ENCODE data around the gene CFP. TPM values are rescaled to one million over a fixed set of nuclear protein-coding genes. Genes with fewer than 3 reads are reported as not detected.

The CFP gene
- total and polyA plus RNA-seq, 2 donors (not counting 1 experiment from before 2014, with no cell fraction given): 0.59 to 3.8 TPM

- Histone ChIP-seq H3K4me1 (ENCODE audit: control insufficient read depth in 2 of 2, insufficient read depth in 2 of 2, low read length in 2 of 2) (peaks cover 0 to 5% of the 10 kb centered on the region in 2 donors), H4K20me1 (ENCODE audit: control insufficient read depth, insufficient read depth, low read length, poor library complexity, severe bottlenecking) (no peaks in the 10 kb centered on the region), H3K9ac (ENCODE audit: low read length) (peak overlapping the region; percentile 32), H3K27ac (ENCODE audit: low read length in 2 of 2) (no peak overlapping the region), H2AFZ (ENCODE audit: insufficient read depth, low read depth, low read length, poor library complexity, severe bottlenecking) (peak overlapping the region; percentile 13), H3K27me3 (replicated peaks in 1 of 4; ENCODE audit: control extremely low read depth in 1 of 4, control insufficient read depth in 3 of 4, insufficient read depth in 4 of 4, low read length in 3 of 4) (no peaks in the 10 kb centered on the region), H3K36me3 (replicated peaks in 1 of 2; ENCODE audit: control extremely low read depth in 1 of 2, control insufficient read depth in 1 of 2, extremely low read depth in 1 of 2, insufficient read depth in 2 of 2, low read length in 1 of 2) (peaks cover 3 to 35% of the 10 kb centered on the region in 2 experiments), H3K79me2 (ENCODE audit: control insufficient read depth, insufficient read depth, low read length) (no peaks in the 10 kb centered on the region), H3K4me2 (replicated peaks; ENCODE audit: low read depth, low read length, poor library complexity, severe bottlenecking) (peak overlapping the region; percentile 45), H3K4me3 (ENCODE audit: control extremely low read depth in 1 of 5, extremely low read depth in 1 of 5, insufficient read depth in 1 of 5, low read depth in 2 of 5, low read length in 4 of 5) (peak overlapping the region in 4 of 5 experiments; percentile 18 to 48 (median 37)), H3K9me3 (ENCODE audit: control extremely low read depth in 1 of 3, control insufficient read depth in 2 of 3, insufficient read depth in 1 of 3, low read length in 2 of 3) (no peaks in the 10 kb centered on the region)
- WGBS (ENCODE audit: insufficient coverage): 14% methylated on average over 16 of the region's 31 CpGs
- TF ChIP-seq, protein P1, sequence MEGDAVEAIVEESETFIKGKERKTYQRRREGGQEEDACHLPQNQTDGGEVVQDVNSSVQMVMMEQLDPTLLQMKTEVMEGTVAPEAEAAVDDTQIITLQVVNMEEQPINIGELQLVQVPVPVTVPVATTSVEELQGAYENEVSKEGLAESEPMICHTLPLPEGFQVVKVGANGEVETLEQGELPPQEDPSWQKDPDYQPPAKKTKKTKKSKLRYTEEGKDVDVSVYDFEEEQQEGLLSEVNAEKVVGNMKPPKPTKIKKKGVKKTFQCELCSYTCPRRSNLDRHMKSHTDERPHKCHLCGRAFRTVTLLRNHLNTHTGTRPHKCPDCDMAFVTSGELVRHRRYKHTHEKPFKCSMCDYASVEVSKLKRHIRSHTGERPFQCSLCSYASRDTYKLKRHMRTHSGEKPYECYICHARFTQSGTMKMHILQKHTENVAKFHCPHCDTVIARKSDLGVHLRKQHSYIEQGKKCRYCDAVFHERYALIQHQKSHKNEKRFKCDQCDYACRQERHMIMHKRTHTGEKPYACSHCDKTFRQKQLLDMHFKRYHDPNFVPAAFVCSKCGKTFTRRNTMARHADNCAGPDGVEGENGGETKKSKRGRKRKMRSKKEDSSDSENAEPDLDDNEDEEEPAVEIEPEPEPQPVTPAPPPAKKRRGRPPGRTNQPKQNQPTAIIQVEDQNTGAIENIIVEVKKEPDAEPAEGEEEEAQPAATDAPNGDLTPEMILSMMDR (IDR thresholded peaks at IDR 0.05): no peak
- TF ChIP-seq EZH2 (IDR thresholded peaks at IDR 0.05; ENCODE audit: borderline replicate concordance, insufficient read depth, low read depth, low read length, poor library complexity, severe bottlenecking): no peak
- H3K4me1 Mint-ChIP-seq: peaks cover 8% of the 10 kb centered on the region
- intact Hi-C loops (cut with micrococcal nuclease): no loop called here
- ATAC-seq (ENCODE audit: low read depth): peak; percentile 89
- no peaks in the 10 kb centered on the region for H3K27me3 Mint-ChIP-seq
- peak overlapping the region; percentile 56 for H3K27ac Mint-ChIP-seq
- DNase-seq: peak; percentile 39
- POLR2A ChIA-PET: no interaction called here
- CTCF ChIA-PET: no interaction called here
- no peaks in the 10 kb centered on the region for H3K9me3 Mint-ChIP-seq (ENCODE audit: insufficient read depth)
- peak overlapping the region; percentile 64 for H3K4me3 Mint-ChIP-seq
Measured at GRCh38 chrX:47637546-47638195, 7.9 kb upstream of the CFP start.

- Histone ChIP-seq H3K9me3 (ENCODE audit: control extremely low read depth in 1 of 3, control insufficient read depth in 2 of 3, insufficient read depth in 1 of 3, low read length in 2 of 3) (no peaks in the 10 kb centered on the region), H4K20me1 (ENCODE audit: control insufficient read depth, insufficient read depth, low read length, poor library complexity, severe bottlenecking) (no peaks in the 10 kb centered on the region), H3K27me3 (replicated peaks in 1 of 4; ENCODE audit: control extremely low read depth in 1 of 4, control insufficient read depth in 3 of 4, insufficient read depth in 4 of 4, low read length in 3 of 4) (no peaks in the 10 kb centered on the region), H3K4me1 (ENCODE audit: control insufficient read depth in 2 of 2, insufficient read depth in 2 of 2, low read length in 2 of 2) (peaks cover 3 to 11% of the 10 kb centered on the region in 2 donors), H3K4me3 (ENCODE audit: control extremely low read depth in 1 of 5, extremely low read depth in 1 of 5, insufficient read depth in 1 of 5, low read depth in 2 of 5, low read length in 4 of 5) (no peak overlapping the region), H3K4me2 (replicated peaks; ENCODE audit: low read depth, low read length, poor library complexity, severe bottlenecking) (no peak overlapping the region), H3K36me3 (replicated peaks in 1 of 2; ENCODE audit: control extremely low read depth in 1 of 2, control insufficient read depth in 1 of 2, extremely low read depth in 1 of 2, insufficient read depth in 2 of 2, low read length in 1 of 2) (peaks cover 3 to 21% of the 10 kb centered on the region in 2 experiments), H3K27ac (ENCODE audit: low read length in 2 of 2) (no peak overlapping the region), H3K79me2 (ENCODE audit: control insufficient read depth, insufficient read depth, low read length) (no peaks in the 10 kb centered on the region), H2AFZ (ENCODE audit: insufficient read depth, low read depth, low read length, poor library complexity, severe bottlenecking) (no peak overlapping the region), H3K9ac (ENCODE audit: low read length) (no peak overlapping the region)
- H3K4me3 Mint-ChIP-seq: no peak overlapping the region
- ATAC-seq (ENCODE audit: low read depth) (no peak), DNase-seq (no peak)
- intact Hi-C loops (cut with micrococcal nuclease): no loop called here
- no peak for TF ChIP-seq EZH2 (IDR thresholded peaks at IDR 0.05; ENCODE audit: borderline replicate concordance, insufficient read depth, low read depth, low read length, poor library complexity, severe bottlenecking)
- TF ChIP-seq, protein P1 (IDR thresholded peaks at IDR 0.05): no peak
- CTCF ChIA-PET: interaction anchor here (1.7 kb wide), 1 partner anchor 9 kb away, joined by 3 read pairs; no protein-coding TSS in a partner anchor
- WGBS (ENCODE audit: insufficient coverage): 90% methylated on average over 8 of the region's 16 CpGs
- POLR2A ChIA-PET: no interaction called here
- H3K9me3 Mint-ChIP-seq (ENCODE audit: insufficient read depth): no peaks in the 10 kb centered on the region
- peaks cover 11% of the 10 kb centered on the region for H3K4me1 Mint-ChIP-seq
- H3K27ac Mint-ChIP-seq: no peak overlapping the region
- H3K27me3 Mint-ChIP-seq: no peaks in the 10 kb centered on the region
Measured at GRCh38 chrX:47634871-47635575, 5.3 kb upstream of the CFP start.

Data from B cell (primary cell).